ACHN (cell line): Measurements from ENCODE around the gene RPS8.
"Not testable (repeated sequence)": the region's sequence is repeated elsewhere in the genome, so short reads cannot be mapped to it uniquely, and the experiment has no call there.

Source experiments
- DNase-seq: peaks from one replicate; pipeline ENCODE4 v3.0.0-alpha.2; 2015
- in situ Hi-C: cut with HindIII; loops from 2 replicates; pipeline ENCODE4 v1.10.0; 2017; ENCODE audit warnings: low sequenced_read_pairs, low pct_ligation_motif_present, low pct_unique_long_range_greater_than_20kb

RPS8 gene

DNA sequence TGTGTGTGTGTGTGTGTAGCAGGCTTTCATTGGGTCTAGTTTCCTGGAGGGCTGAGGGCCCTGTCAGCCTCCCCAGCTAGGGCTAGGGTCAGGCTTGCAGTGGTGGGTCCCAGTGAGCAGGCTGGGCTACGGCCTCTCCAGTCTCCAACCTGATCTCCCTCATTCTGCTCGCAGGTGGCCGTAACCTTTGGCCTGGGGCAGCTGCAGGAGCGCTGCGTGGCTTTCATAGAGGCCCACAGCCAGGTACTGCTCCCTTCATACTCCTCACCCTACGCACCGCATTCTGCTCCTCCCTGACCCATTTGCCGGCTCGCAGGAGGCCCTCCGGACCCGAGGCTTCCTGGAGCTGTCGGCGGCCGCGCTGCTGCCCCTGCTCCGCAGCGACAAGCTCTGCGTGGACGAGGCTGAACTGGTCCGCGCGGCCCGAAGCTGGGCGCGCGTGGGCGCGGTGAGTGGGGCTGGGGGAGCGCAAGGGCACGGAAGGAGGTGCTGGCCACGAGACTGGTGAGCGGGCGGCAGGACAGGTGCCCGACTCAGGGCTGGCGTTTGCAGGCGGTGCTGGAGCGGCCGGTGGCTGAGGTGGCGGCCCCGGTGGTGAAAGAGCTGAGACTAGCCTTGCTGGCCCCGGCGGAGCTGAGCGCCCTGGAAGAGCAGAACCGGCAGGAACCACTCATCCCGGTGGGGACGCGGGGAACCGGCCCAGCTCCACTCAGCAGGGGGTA, 37.6 kb downstream of the RPS8 start:
- in situ Hi-C loops, result no loop called here
- no peak for DNase-seq

DNA sequence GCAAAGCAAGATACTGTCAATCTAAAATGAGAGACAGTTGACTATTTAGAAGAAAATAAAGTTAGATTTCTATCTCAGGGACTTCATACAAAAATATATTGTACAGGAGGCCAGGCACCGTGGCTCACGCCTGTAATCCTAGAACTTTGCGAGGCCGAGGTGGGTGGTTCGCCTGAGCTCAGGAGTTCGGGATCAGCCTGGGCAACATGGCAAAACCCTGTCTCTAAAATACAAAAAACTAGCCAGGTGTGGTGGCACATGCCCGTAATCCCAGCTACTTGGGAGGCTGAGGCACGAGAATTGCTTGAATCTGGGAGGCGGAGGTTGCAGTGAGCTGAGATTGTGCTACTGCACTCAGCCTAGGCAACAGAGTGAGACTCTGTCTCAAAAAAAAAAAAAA, 40.6 kb downstream of the RPS8 start:
- in situ Hi-C loops, DNase-seq: not testable (repeated sequence)

DNA sequence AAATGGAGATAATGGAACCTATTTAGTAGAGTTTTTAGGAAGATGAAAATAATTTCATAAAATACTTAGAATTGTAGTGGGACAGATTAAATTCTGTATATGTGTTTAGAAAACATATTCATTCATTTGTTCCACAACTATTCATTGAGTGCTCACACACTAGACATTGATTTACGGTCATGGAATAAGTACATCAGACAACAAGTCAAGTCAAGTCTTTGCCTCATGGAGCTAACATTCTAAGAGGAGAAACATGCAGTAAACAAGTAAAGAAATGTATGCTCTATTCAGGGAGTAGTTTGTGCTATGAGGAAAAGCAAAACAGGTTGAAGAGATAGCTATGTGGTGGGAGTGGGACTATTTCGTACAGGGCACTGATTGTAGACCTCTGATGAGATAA, 42.0 kb downstream of the RPS8 start:
- no peak for DNase-seq
- in situ Hi-C loops, result no loop called here

DNA sequence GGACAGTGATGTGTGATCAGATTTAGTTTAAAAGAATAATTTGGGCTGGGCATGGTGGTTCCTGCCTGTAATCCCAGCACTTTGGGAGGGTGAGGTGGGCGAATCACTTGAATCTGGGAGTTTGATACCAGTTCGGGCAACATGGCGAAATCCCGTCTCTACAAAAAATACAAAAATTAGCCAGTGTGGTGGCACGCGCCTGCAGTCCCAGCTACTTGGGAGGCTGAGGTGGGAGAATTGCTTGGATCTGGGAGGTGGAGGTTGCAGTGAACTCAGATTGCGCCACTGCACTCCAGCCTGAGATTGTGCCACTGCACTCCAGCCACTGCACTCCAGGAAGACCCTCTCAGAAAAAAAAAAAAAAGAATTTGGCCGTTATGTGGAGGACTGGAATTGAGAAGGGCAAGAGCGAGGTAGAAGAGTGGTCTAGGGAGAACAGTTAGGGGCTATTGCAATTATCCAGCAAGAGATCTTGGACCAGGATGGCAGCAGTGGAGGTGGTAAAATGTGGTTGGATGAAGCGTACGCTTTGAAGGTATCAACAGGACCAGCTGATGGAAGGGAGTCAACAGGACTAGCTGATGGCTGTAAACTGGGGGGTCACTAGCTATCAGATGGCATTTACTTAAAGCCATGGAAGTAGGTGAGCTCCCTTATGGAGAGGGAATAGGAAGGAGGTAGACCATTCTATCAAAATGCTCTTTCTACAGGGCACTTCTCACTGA, 42.6 kb downstream of the RPS8 start:
- in situ Hi-C loops, result no loop called here

DNA sequence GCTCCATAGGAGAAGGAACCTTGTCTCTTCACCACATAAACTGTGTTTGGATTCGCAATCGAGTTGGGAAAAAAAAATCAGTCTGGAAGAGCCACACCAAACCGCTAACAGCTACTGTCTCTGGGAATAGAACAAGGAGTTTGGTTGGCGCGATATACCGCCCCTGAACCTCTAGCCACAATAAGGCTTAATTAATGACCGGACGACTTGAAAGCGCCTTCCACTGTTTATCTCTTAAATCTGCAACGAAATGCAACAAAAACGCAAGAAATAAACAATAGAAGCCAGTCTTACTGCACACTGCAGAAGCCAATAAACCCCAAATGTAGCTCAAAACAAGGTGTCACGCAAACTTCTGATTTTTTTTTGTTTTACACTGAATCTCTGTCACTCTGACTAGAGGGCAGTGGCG, 43.9 kb downstream of the RPS8 start:
- in situ Hi-C loops, result no loop called here
- no peak for DNase-seq

More for the DNA sequence above, 42.6 kb downstream of the RPS8 start:
- no peak for DNase-seq

DNA sequence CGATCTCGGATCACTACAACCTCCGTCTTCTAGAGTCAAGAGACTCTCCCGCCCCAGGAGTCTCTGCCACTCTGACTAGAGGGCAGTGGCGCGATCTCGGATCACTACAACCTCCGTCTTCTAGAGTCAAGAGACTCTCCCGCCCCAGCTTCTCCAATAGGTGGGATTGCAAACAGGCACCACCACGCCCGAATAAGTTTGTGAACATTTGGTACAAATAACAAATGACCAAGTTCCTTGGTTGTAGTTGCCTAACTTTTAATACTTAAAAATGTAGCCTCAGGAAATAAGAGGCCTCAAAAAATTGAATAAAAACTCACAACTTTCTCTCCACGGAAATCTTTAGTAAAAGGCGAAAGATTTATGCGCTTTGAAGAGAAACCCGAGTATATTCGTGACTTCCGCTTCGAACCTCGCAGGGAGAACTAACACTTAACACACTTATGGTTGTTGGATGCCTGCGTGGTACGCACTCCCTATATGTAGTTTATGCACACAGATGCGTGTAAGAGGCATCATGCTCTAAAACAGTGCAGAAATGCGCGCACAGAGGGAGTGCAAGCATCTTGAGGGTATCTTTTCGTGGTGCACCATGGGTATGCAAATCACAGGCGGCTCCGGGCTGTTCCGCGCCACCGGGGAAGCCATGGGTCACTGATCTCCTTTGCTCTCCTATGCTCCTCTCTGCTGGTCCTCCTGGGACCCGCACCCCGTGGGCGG, 44.4 kb downstream of the RPS8 start:
- in situ Hi-C loops, result no loop called here
- peak; percentile 95 for DNase-seq

DNA sequence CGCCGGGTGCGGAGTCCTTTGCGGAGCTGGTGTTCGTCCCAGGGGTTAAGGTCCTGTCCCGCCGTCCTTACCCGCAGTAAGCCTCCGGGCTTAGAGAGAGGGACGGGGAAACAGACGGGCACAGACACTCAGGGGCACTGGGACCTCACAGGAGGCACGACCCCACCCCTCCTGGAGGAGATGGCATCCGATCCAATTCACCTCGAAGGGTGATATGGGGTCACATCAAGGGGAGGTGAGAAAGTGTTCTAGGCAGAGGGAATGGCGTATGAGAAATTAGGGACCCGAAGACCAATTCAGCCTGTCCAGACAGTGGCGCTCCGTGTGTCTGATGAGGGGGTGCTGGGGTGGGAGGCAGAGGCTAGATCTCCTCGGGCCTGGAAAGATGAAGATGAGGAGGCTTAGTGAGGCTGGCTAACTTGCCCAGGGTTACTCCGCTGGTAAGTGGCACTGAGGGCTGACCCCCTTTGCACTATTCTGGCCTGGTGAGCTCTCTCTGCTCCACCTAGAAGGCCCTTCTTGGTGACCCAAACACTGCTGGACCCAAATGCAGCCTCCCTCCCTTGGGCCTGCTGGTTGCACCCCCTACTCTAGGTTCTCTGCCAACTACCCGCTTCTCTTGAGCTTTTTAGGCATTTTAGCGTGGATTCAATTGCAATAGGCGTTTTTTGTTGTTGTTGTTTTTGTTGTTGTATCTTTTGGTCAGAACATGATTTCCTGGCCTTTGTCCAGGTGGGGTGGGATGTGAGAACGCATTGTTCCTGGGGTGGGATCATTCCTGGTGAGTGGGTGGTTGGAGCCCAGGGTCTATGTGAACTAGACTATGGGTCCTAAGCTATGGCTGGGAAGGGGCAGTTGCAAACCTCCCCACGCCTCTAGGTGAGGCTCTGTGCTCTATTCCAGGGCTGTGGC, 45.2 kb downstream of the RPS8 start:
- DNase-seq, result no peak
- in situ Hi-C loops, result no loop called here

DNA sequence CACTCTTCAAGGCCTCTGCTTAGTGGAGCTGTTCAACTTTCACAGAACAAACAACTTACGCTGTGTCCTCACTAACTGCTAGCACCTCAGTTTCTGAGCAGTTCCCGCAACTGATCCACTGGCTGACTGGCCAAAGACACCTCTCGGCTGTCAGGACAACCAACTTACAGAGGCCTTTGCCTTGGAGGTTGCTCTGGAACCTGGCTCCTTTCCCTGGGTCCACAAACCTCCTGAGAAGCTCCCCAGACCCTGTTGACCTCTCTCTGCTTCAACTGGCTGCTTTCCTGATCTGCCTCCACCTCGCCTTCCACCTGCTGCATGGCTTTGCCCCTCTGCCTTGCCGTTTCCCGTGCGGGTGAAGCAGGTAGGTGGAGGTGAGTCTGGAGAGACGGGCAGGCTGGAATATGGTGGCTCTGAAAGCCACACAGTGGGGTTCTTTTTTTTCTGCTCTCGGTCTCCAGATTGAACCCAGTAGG, 45.9 kb downstream of the RPS8 start:
- in situ Hi-C loops, result no loop called here
- DNase-seq, result no peak

DNA sequence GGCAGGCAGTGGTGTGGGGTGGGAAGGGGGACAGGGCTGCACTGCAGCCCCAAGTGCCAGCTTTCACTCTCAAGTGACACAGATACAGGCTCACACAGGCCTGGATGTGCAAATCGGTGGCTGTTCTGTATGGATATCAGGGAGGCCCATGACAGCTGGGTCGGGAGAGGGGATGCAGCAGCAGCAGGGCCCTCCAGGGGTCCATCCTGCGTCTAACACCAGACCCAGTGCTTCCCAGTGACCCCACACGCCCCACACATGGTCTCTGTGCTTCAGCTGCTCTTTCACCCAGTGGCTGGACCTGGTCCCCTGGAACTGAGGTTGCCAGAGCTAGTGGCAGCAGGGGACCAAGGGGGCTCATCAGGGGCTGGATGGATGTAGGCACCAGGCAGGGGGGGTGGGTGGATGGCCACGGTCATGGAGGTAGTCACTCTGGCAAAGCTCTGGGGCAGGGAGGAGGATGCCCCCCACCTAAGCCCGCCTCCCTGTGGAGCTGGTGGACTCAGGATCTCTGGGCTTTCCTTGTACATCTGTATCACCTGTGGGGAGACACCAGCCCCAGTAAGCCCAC, 46.9 kb downstream of the RPS8 start:
- in situ Hi-C loops, result no loop called here

DNA sequence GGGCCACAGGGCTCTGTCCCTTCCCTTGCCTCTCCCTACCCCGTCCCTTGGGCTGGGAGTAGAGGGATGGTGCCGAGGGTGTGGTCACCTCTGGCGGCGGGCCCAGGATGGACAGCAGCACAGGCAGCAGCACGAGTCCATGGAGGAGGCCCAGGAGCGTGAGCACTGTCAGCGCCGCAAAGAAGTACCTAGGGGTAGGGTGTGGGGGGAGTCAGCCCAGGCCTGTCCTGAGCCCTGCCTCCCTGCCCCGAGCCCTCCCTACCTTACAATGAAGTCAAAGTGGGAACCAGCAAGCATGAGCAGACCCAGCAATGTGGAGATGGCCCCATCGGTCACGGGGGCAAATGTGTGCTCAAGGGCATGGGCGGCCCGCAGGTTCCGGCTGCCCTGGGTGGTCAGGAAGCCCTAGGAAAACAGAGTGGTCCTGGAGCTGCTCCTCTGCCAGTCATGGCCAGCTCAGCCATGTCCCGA, 47.7 kb downstream of the RPS8 start:
- in situ Hi-C loops, result no loop called here
- no peak for DNase-seq

More for the DNA sequence above, 46.9 kb downstream of the RPS8 start:
- DNase-seq, result no peak

DNA sequence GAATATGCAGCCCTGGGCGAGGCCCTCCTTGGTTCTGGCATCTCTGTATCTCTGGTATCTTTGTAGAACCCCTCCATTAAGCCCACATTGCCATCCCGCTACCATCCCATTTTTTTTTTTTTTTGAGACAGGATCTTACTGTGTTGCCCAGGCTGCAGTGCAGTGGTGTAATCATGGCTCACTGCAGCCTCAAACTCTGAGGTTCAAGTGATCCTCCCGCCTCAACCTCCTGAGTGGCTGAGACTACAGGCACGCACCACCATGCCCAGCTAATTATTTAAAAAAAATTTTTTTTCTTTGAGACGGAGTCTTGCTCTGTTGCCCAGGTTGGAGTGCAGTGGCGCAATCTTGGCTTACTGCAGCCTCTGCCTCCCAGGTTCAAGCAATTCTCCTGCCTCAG, 49.1 kb downstream of the RPS8 start:
- DNase-seq, in situ Hi-C loops: not testable (repeated sequence)

DNA sequence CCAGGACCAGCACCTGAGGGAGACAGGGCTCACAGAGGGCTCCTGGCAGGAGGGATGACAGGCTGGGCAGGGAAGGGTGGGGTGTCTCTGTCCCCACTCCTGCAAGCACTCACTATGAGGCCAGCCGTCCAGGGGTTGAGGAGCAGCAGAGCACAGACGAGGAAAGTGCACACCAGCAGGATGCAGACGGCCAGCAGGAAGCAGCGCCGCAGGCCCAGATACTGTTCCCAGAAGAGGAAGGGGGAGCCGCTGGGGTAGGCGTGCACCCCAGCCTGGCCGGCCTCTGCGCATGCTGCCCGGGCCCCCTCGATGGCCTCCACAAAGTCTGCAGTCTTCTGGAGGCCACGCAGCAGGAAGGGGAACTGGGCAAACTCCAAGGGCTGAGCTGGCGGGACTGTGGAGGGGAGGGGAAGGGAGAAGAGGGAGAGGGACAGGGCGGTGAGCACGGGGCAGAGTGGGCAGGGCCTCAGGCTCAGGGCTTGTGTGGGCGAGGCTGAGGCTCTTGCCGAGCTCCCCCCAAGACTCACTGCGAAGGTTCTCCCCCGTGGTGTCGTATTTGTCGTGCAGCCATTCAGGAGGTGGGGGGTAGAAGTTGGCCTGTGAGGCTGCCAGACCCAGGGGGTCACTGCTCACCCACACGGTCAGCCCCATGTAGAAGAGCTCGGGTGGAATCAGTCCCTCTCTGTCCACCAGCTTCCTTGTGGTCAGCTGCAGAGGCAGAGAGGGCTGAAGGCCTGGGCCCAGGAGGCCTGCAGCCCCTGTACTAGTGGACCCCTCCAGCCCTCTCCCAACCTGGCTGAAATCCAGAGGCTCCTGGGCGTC, 51.2 kb downstream of the RPS8 start:
- in situ Hi-C loops, result no loop called here
- no peak for DNase-seq

DNA sequence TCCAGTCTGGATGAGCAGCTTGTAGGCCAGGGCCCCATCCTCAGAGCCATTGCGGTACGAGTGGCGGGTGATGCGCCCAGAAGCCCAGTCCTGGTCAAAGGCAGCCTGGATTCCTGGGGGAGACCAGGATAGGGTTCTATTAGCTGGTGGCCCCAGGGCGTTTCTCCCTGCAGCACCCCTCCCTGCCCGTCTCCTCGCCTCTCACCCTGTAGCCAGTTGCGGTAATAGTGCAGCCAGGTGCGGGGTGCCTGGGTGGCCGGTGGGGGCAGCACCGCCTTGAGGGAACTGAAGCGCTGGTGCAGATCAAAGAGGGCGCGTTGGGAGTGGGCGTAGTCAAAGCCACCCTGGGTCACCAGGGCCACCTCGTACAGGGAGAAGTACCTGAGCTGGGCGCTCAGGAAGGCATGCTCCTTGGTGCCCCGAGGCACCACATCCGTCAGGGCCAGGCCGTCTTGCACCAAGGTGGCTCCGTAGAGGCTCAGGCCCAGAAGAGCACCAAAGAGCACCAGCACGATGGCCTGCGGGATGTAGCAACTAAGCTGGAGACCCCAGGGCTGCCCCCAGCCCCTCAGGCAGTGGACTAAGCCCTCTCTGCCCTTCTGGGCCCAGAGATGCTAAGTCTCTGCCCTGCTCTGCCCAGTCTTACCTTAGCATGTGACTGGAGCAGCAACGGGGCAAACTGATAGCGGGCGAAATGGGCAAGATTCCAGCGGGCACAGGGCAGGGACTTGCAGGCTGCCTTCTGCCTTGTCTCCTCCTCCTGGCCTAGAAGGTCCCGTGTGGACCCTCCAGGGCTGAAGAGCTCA, 52.1 kb downstream of the RPS8 start:
- no peak for DNase-seq
- in situ Hi-C loops, result no loop called here

DNA sequence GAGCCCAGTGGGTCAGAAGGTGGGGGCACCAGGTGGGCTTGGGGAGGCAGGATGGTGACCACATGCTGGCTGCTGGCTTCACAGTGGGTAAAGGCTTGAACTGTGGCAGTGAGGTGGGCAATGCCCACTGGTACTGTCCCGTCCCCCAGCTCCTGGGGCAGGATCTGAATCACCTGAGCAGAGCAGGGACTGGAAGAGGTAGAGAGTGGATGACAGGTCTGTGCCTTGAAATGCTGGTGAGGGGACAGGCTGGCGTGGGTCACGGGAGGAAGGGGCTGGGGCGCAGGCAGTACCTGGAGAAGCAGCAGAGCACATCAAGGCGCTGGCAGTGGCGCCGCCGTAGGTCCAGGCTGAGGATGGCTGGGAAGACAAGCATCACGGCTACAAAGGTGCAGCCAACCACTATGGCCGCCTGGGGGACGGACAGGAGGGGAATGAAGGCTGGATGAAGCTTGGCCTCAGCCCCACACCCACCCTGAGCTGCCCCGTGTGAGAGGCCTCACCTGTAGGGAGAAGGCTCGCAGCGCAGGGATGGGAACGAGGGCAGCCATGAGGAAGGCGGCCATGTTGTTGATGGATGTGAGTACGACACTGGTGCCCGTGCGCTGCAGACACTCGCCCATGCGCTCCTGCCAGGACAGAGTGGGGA, 52.8 kb downstream of the RPS8 start:
- in situ Hi-C loops, result no loop called here

More for the DNA sequence above, 52.8 kb downstream of the RPS8 start:
- no peak for DNase-seq
